SK-N-SH (cell line): ENCODE results near the gene SWI5. TPM values are rescaled to one million over a fixed set of nuclear protein-coding genes. Genes with fewer than 3 reads are reported as not detected.
A peak's percentile ranks its signal among the peaks of the same experiment; 100 is the strongest.

ENCODE experiments used
- CTCF ChIA-PET: fragments of 300-600, 350-600 bp; formaldehyde crosslinking; extraction: SDS; loops from one replicate; lab custom pipeline; 2021; lab: Yijun Ruan, JAX
- POLR2A ChIA-PET: fragments of 350-600 bp; sonication (Branson Sonifier 250); formaldehyde crosslinking; extraction: SDS; loops from one replicate; lab custom pipeline; 2020; ENCODE audit warnings: antibody characterized with exemption, inconsistent platforms; lab: Yijun Ruan, JAX
- DNase-seq: peaks from one replicate; pipeline ENCODE4 v3.0.0; 2012
- H2AFZ ChIP-seq: fragments of 200-600 bp; sonication (generic); 2 replicates; pipeline ENCODE4 v1.8.1; 2016; ENCODE audit warnings: antibody characterized with exemption, mild to moderate bottlenecking, low read depth
- H3F3A ChIP-seq: fragments of 200-600 bp; sonication (generic); replicated peaks from 2 replicates; pipeline ENCODE3; 2016; ENCODE audit warnings: antibody characterized with exemption, mild to moderate bottlenecking; ENCODE audit not compliant: insufficient read depth
- H3K27ac ChIP-seq, 2 experiments: fragments of 200-500 bp in 1 of 2; fragments of 200-600 bp in 1 of 2; sonication (Bioruptor generic) in 1 of 2; sonication (generic), shearing (Covaris generic) in 1 of 2; 2 replicates each; pipeline versions ENCODE4 v1.5.1 to v1.6.1; 2014 to 2016; ENCODE audit warnings: low read depth in 2 of 2, inconsistent platforms in 1 of 2, low read length in 1 of 2, mild to moderate bottlenecking in 1 of 2, mixed read lengths in 1 of 2
- H3K27me3 ChIP-seq: fragments of 200-600 bp; sonication (generic), shearing (Covaris generic); 2 replicates; pipeline ENCODE4 v1.6.1; 2016; ENCODE audit warnings: mixed run types; ENCODE audit not compliant: insufficient read depth
- H3K36me3 ChIP-seq, 2 experiments: fragments of 200-500 bp in 1 of 2; fragments of 200-600 bp in 1 of 2; sonication (Bioruptor generic) in 1 of 2; sonication (generic) in 1 of 2; replicated peaks in 1 of 2; 2 replicates each; pipeline versions ENCODE3 to v1.5.1; 2014 to 2016; ENCODE audit warnings: low read length in 1 of 2, mild to moderate bottlenecking in 1 of 2; ENCODE audit not compliant: insufficient read depth in 2 of 2, control insufficient read depth in 1 of 2
- H3K4me1 ChIP-seq, 2 experiments: fragments of 200-500 bp in 1 of 2; fragments of 200-600 bp in 1 of 2; sonication (Bioruptor generic) in 1 of 2; sonication (generic), shearing (Covaris generic) in 1 of 2; 2 replicates each; pipeline versions ENCODE4 v1.5.1 to v1.6.1; 2014 to 2016; ENCODE audit warnings: low read depth in 1 of 2, low read length in 1 of 2, mixed run types in 1 of 2; ENCODE audit not compliant: insufficient read depth in 2 of 2, control insufficient read depth in 1 of 2
- H3K4me2 ChIP-seq: fragments of 200-600 bp; sonication (generic), shearing (Covaris generic); 2 replicates; pipeline ENCODE4 v1.6.1; 2017; ENCODE audit warnings: mixed run types
- H3K4me3 ChIP-seq, 2 experiments: fragments of 200-500 bp in 1 of 2; fragments of 200-600 bp in 1 of 2; sonication (Bioruptor generic) in 1 of 2; sonication (generic), shearing (Covaris generic) in 1 of 2; 2 replicates each; pipeline versions ENCODE4 v1.5.1 to v1.8.1; 2014 to 2016; ENCODE audit warnings: low read depth in 2 of 2, inconsistent platforms in 1 of 2, low read length in 1 of 2, mild to moderate bottlenecking in 1 of 2, mixed read lengths in 1 of 2, moderate library complexity in 1 of 2
- H3K79me2 ChIP-seq: fragments of 200-600 bp; sonication (generic); 2 replicates; pipeline ENCODE4 v1.8.1; 2017; ENCODE audit warnings: mild to moderate bottlenecking; ENCODE audit not compliant: insufficient read depth
- H3K9ac ChIP-seq: fragments of 200-600 bp; sonication (generic); 2 replicates; pipeline ENCODE4 v1.6.1; 2017; ENCODE audit warnings: mixed run types
- H3K9me2 ChIP-seq: fragments of 200-600 bp; sonication (generic); 2 replicates; pipeline ENCODE4 v1.6.1; 2017; ENCODE audit warnings: mixed run types
- H3K9me3 ChIP-seq: fragments of 200-600 bp; sonication (generic); 2 replicates; pipeline ENCODE4 v1.6.1; 2017; ENCODE audit warnings: mixed run types, mild to moderate bottlenecking, moderate library complexity
- H4K20me1 ChIP-seq: fragments of 200-600 bp; sonication (generic); 2 replicates; pipeline ENCODE4 v1.6.1; 2017; ENCODE audit warnings: mild to moderate bottlenecking, mixed run types; ENCODE audit not compliant: insufficient read depth
- CHD2 ChIP-seq: fragments of 150-350 bp; IDR thresholded peaks from 2 replicates; pipeline ENCODE4 v1.6.1; 2018; ENCODE audit warnings: low read length; ENCODE audit not compliant: partially characterized antibody
- EP300 ChIP-seq, 2 experiments: IDR thresholded peaks; 2 replicates each; pipeline versions ENCODE4 v1.4.0 to v1.6.1; 2012; ENCODE audit warnings: borderline replicate concordance in 1 of 2, low read depth in 1 of 2, low read length in 1 of 2
- FOXM1 ChIP-seq: IDR thresholded peaks from 2 replicates; pipeline ENCODE4 v1.4.0; 2012; ENCODE audit warnings: low read depth, mild to moderate bottlenecking
- GABPA ChIP-seq: IDR thresholded peaks from 2 replicates; pipeline ENCODE4 v1.4.0; 2012; ENCODE audit warnings: low read depth, mild to moderate bottlenecking
- GATA2 ChIP-seq: sonication (generic); formaldehyde crosslinking; IDR thresholded peaks from 2 replicates; pipeline ENCODE4 v1.5.0; 2020; ENCODE audit warnings: mild to moderate bottlenecking, missing genetic modification reagents
- JUND ChIP-seq: IDR thresholded peaks from 2 replicates; pipeline ENCODE4 v1.4.0; 2012
- MXI1 ChIP-seq: IDR thresholded peaks from 2 replicates; pipeline ENCODE4 v1.6.1; 2012; ENCODE audit warnings: mild to moderate bottlenecking, low read depth, low read length, improper control_type of control experiment
- NRF1 ChIP-seq: IDR thresholded peaks from 2 replicates; pipeline ENCODE4 v1.6.1; 2012; ENCODE audit warnings: low read depth, mild to moderate bottlenecking, low read length
- POLR2AphosphoS5 ChIP-seq: IDR thresholded peaks from 2 replicates; pipeline ENCODE4 v1.6.1; 2012; ENCODE audit warnings: low read depth, low read length
- RCOR1 ChIP-seq: fragments of 150-350 bp; IDR thresholded peaks from 2 replicates; pipeline ENCODE4 v1.6.1; 2017; ENCODE audit warnings: antibody characterized with exemption, low read length
- RXRA ChIP-seq: IDR thresholded peaks from 2 replicates; pipeline ENCODE4 v1.4.0; 2012; ENCODE audit warnings: low read depth, mild to moderate bottlenecking, borderline replicate concordance
- TCF12 ChIP-seq: IDR thresholded peaks from 2 replicates; pipeline ENCODE4 v1.4.0; 2012
- WGBS: methylation state at CpG from one replicate; pipeline ENCODE4 v1.1.6; 2017; ENCODE audit warnings: low lambda C conversion rate; 5-methylcytosine and 5-hydroxymethylcytosine counted together
- polyA plus RNA-seq, 3 experiments: library from polyadenylated mRNA; depleted of rRNA; stranded (reverse); fragments of >200 nt; gene quantifications; 2 replicates each; pipeline ENCODE4 v1.2.3, GENCODE V29; 2012
- TF ChIP-seq, protein P1 (sequence below): IDR thresholded peaks from 2 replicates; pipeline ENCODE4; 2012
- TF ChIP-seq, protein P2 (sequence below): fragments of 200-600 bp; sonication (generic); IDR thresholded peaks from 2 replicates; pipeline ENCODE4 v1.6.1; 2017; ENCODE audit warnings: antibody characterized with exemption, mild to moderate bottlenecking, moderate library complexity
- TF ChIP-seq, protein P3 (sequence below): fragments of 150-350 bp; IDR thresholded peaks from 2 replicates; pipeline ENCODE4 v1.6.1; 2017; ENCODE audit warnings: antibody characterized with exemption, low read length, low read depth, borderline replicate concordance
- TF ChIP-seq, protein P4 (sequence below): IDR thresholded peaks from 2 replicates; pipeline ENCODE4 v1.4.0; 2012; ENCODE audit warnings: low read depth, borderline replicate concordance
- TF ChIP-seq, protein P5 (sequence below): IDR thresholded peaks from 2 replicates; pipeline ENCODE4 v1.4.0; 2012; ENCODE audit warnings: low read depth, borderline replicate concordance

The SWI5 gene
- polyA plus RNA-seq, 1 of the 3 experiments (the other 2 are of a cell fraction), result 84.1 TPM

DNA sequence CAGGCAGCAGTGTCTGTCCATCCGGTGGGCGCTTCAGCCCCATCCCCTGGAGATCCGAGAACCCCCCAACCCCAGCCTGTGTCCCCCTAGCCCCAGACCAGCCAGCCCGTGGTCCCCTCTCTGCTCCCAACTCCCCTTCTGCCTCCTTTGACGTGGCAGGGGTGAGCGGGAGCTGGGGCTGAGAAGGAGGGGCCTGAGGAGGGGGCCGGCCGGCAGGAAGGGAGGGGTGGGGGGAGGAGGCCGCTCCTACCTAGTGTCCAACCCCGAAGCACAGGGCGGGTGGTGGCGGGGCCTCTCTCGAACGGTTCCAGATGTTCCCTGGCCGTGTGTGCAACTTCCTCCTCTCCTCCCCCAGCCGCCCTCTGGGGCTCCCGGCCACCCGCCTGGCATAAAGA lies 31.2 kb upstream of the SWI5 start:
- Histone ChIP-seq H3K4me3 (peak overlapping the region in 1 of 2 experiments; percentile 39; a peak in 3 of 4 replicates), H3F3A (no peaks in the 10 kb centered on the region), H3K27ac (peak overlapping the region; percentile 66 to 97; a peak in 3 of 4 replicates), H3K79me2 (no peaks in the 10 kb centered on the region), H3K9ac (peak overlapping the region; percentile 28; the same call in 1 of the 2 replicates), H3K9me3 (no peaks in the 10 kb centered on the region), H3K36me3 (peaks cover 4 to 10% of the 10 kb centered on the region in 2 experiments)
- DNase-seq, result peak; percentile 96
- 22% methylated on average over 16 of the region's 18 CpGs for WGBS
- POLR2A ChIA-PET, result interaction anchor here (0.7 to 2.1 kb wide), 3 partner anchors 10 to 54 kb away, joined by 3 to 7 read pairs (median 4); no protein-coding TSS in a partner anchor
- TF ChIP-seq GATA2 (CRISPR knock-in tag) (no peak), POLR2AphosphoS5 (peak; percentile 67), MXI1 (0 out of 2 replicates have a peak, but pooled peaks have one; percentile 17), TCF12 (peak; percentile 73; the same call in 1 of the 2 replicates), EP300 (IDR thresholded peaks at IDR 0.05; ENCODE audit: borderline replicate concordance in 1 of 2, low read depth in 1 of 2, low read length in 1 of 2) (peak in 1 of 2 experiments; percentile 59; a peak in 2 of 4 replicates), CHD2 (peak; percentile 63), FOXM1 (no peak)
- TF ChIP-seq, all 33 proteins: peak for 5
- no peaks in the 10 kb centered on the region for H3K27me3 ChIP-seq
- no peaks in the 10 kb centered on the region for H3K9me2 ChIP-seq
- no peak overlapping the region for H2AFZ ChIP-seq
- no peaks in the 10 kb centered on the region for H4K20me1 ChIP-seq
- peak overlapping the region; percentile 68; the same call in 1 of the 2 replicates for H3K4me2 ChIP-seq
- peaks cover 21 to 39% of the 10 kb centered on the region in 2 experiments for H3K4me1 ChIP-seq
- CTCF ChIA-PET, result interaction anchor here (0.5 to 2.4 kb wide), 4 partner anchors 10 to 273 kb away, joined by 3 to 18 read pairs (median 7); partner anchors contain the start of gene DNM1

DNA sequence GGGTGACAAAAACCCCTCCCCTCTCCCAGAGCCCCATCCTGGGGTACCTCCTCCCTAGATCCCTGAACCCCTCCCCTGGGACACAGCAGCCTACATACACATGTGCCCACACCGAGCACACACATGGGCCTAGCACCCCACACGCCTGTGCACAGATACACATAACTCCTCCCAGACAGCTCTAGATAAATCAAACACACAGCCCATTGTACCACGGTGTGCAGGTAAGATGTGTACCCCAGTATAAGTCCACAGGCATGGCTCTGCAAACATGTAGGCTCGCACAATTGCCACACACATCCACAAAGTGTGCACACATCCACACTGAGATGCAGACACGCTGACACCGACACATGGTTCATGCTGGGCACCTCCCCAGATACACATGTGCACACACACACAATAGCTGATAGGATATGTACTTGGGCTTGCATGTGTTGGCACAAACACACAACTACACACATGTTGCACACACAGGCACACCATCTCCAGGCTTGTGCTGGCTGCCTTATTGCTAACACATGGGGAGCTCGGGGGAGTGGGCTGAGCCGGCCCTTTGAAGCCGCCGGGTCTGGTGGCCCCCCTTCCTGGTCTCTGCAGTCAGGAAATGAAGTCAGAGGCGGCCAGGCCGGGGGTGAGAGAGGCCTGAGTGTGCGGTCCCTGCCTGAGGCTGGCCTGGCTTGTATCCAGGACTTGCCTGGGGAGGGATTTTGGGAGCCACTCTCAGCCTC lies 30.5 kb upstream of the SWI5 start:
- peak overlapping the region; percentile 68; the same call in 1 of the 2 replicates for H3K4me2 ChIP-seq
- no peak overlapping the region for H3K4me3 ChIP-seq
- 40% methylated on average over 6 of the region's 13 CpGs for WGBS
- H3K27ac ChIP-seq, result peak overlapping the region; percentile 66 to 97
- peak overlapping the region; percentile 68; the same call in 1 of the 2 replicates for H2AFZ ChIP-seq
- ChIA-PET POLR2A (interaction anchor here (0.7 to 2.1 kb wide), 4 partner anchors 9 to 55 kb away, joined by 3 to 7 read pairs (median 4); no protein-coding TSS in a partner anchor), CTCF (interaction anchor here (0.5 to 2.4 kb wide), 8 partner anchors 9 to 272 kb away, joined by 3 to 18 read pairs (median 4); partner anchors contain the start of gene DNM1)
- no peaks in the 10 kb centered on the region for H3K27me3 ChIP-seq
- no peaks in the 10 kb centered on the region for H3K79me2 ChIP-seq
- peak overlapping the region; percentile 54; the same call in 1 of the 2 replicates for H3K9ac ChIP-seq
- H3K36me3 ChIP-seq, result peaks cover 1 to 4% of the 10 kb centered on the region in 2 experiments
- peak; percentile 88 for DNase-seq
- H4K20me1 ChIP-seq, result no peaks in the 10 kb centered on the region
- H3K4me1 ChIP-seq, result peaks cover 21 to 39% of the 10 kb centered on the region in 2 experiments
- H3F3A ChIP-seq, result no peaks in the 10 kb centered on the region
- no peaks in the 10 kb centered on the region for H3K9me2 ChIP-seq
- H3K9me3 ChIP-seq, result no peaks in the 10 kb centered on the region
- TF ChIP-seq FOXM1 (no peak), JUND (no peak), NRF1 (no peak), GABPA (no peak), CHD2 (peak; percentile 42), GATA2 (CRISPR knock-in tag) (no peak), RCOR1 (no peak; the same call in 1 of the 2 replicates), TCF12 (peak; percentile 76; the same call in 1 of the 2 replicates), RXRA (no peak), MXI1 (peak; percentile 82)
- TF ChIP-seq, protein P1, sequence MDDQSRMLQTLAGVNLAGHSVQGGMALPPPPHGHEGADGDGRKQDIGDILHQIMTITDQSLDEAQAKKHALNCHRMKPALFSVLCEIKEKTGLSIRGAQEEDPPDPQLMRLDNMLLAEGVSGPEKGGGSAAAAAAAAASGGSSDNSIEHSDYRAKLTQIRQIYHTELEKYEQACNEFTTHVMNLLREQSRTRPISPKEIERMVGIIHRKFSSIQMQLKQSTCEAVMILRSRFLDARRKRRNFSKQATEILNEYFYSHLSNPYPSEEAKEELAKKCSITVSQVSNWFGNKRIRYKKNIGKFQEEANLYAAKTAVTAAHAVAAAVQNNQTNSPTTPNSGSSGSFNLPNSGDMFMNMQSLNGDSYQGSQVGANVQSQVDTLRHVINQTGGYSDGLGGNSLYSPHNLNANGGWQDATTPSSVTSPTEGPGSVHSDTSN, result no peak
- TF ChIP-seq, protein P2, sequence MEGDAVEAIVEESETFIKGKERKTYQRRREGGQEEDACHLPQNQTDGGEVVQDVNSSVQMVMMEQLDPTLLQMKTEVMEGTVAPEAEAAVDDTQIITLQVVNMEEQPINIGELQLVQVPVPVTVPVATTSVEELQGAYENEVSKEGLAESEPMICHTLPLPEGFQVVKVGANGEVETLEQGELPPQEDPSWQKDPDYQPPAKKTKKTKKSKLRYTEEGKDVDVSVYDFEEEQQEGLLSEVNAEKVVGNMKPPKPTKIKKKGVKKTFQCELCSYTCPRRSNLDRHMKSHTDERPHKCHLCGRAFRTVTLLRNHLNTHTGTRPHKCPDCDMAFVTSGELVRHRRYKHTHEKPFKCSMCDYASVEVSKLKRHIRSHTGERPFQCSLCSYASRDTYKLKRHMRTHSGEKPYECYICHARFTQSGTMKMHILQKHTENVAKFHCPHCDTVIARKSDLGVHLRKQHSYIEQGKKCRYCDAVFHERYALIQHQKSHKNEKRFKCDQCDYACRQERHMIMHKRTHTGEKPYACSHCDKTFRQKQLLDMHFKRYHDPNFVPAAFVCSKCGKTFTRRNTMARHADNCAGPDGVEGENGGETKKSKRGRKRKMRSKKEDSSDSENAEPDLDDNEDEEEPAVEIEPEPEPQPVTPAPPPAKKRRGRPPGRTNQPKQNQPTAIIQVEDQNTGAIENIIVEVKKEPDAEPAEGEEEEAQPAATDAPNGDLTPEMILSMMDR, result no peak
- TF ChIP-seq, protein P3, sequence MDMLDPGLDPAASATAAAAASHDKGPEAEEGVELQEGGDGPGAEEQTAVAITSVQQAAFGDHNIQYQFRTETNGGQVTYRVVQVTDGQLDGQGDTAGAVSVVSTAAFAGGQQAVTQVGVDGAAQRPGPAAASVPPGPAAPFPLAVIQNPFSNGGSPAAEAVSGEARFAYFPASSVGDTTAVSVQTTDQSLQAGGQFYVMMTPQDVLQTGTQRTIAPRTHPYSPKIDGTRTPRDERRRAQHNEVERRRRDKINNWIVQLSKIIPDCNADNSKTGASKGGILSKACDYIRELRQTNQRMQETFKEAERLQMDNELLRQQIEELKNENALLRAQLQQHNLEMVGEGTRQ, result no peak
- TF ChIP-seq, protein P4, sequence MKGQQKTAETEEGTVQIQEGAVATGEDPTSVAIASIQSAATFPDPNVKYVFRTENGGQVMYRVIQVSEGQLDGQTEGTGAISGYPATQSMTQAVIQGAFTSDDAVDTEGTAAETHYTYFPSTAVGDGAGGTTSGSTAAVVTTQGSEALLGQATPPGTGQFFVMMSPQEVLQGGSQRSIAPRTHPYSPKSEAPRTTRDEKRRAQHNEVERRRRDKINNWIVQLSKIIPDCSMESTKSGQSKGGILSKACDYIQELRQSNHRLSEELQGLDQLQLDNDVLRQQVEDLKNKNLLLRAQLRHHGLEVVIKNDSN, result no peak
- TF ChIP-seq, protein P5, sequence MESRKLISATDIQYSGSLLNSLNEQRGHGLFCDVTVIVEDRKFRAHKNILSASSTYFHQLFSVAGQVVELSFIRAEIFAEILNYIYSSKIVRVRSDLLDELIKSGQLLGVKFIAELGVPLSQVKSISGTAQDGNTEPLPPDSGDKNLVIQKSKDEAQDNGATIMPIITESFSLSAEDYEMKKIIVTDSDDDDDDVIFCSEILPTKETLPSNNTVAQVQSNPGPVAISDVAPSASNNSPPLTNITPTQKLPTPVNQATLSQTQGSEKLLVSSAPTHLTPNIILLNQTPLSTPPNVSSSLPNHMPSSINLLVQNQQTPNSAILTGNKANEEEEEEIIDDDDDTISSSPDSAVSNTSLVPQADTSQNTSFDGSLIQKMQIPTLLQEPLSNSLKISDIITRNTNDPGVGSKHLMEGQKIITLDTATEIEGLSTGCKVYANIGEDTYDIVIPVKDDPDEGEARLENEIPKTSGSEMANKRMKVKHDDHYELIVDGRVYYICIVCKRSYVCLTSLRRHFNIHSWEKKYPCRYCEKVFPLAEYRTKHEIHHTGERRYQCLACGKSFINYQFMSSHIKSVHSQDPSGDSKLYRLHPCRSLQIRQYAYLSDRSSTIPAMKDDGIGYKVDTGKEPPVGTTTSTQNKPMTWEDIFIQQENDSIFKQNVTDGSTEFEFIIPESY, result no peak
